SK-N-SH treated with all-trans-retinoic acid at 6 μM for 48 hours (cell line): ENCODE data around the gene RAPGEF4.
A peak's percentile ranks its signal among the peaks of the same experiment; 100 is the strongest.

Experiments
- ATAC-seq: fragments of 200-7000 bp; cut with Tn5 transposase; 3 replicates; pipeline ENCODE4 v1.9.1; 2020; ENCODE audit warnings: mild to moderate bottlenecking, moderate library complexity
- ARNTL ChIP-seq: fragments of 450-650 bp; formaldehyde crosslinking; IDR thresholded peaks from 2 replicates; pipeline ENCODE4 v1.5.0; 2020; ENCODE audit warnings: low read depth, mild to moderate bottlenecking, moderate library complexity, borderline replicate concordance
- BACH2 ChIP-seq: fragments of 250-450 bp; sonication (Bioruptor Pico); IDR thresholded peaks from 2 replicates; pipeline ENCODE4 v1.9.0; 2021; ENCODE audit warnings: mild to moderate bottlenecking, borderline replicate concordance
- ESRRG ChIP-seq: fragments of 250-450 bp; sonication (Bioruptor Pico); IDR thresholded peaks from 2 replicates; pipeline ENCODE4 v1.6.1; 2021; ENCODE audit warnings: mild to moderate bottlenecking
- GLIS3 ChIP-seq: fragments of 250-450 bp; sonication (Bioruptor Pico); IDR thresholded peaks from 2 replicates; pipeline ENCODE4 v1.5.0; 2020; ENCODE audit warnings: mild to moderate bottlenecking, moderate library complexity
- ISL1 ChIP-seq: fragments of 250-450 bp; sonication (Bioruptor Pico); IDR thresholded peaks from 2 replicates; pipeline ENCODE4 v2.1.2; 2022; ENCODE audit warnings: mild to moderate bottlenecking, moderate library complexity
- OSR1 ChIP-seq: fragments of 250-450 bp; sonication (Bioruptor Pico); IDR thresholded peaks from 2 replicates; pipeline ENCODE4 v1.8.0; 2022; ENCODE audit warnings: moderate library complexity, mild to moderate bottlenecking, inconsistent platforms
- PPARA ChIP-seq: fragments of 250-450 bp; sonication (Bioruptor Pico); IDR thresholded peaks from 2 replicates; pipeline ENCODE4 v1.5.0; 2020; ENCODE audit warnings: mild to moderate bottlenecking, borderline replicate concordance
- RARB ChIP-seq: fragments of 250-450 bp; sonication (Bioruptor Pico); IDR thresholded peaks from 2 replicates; pipeline ENCODE4 v1.8.0; 2021; ENCODE audit warnings: mild to moderate bottlenecking, moderate library complexity
- SNAI2 ChIP-seq: fragments of 250-450 bp; sonication (Bioruptor Pico); IDR thresholded peaks from 2 replicates; pipeline ENCODE4 v1.5.0; 2020; ENCODE audit warnings: mild to moderate bottlenecking, moderate library complexity
- ZC3H10 ChIP-seq: fragments of 250-450 bp; sonication (Bioruptor Pico); IDR thresholded peaks from 2 replicates; pipeline ENCODE4 v1.5.1; 2021; ENCODE audit warnings: mild to moderate bottlenecking, moderate library complexity
- ZFP30 ChIP-seq: fragments of 450-650 bp; formaldehyde crosslinking; IDR thresholded peaks from 2 replicates; pipeline ENCODE4 v1.5.0; 2022; ENCODE audit warnings: mild to moderate bottlenecking, moderate library complexity
- ZNF565 ChIP-seq: fragments of 450-650 bp; formaldehyde crosslinking; conservative IDR thresholded peaks from 2 replicates; pipeline ENCODE4 v1.5.0; 2020; ENCODE audit warnings: low read depth, mild to moderate bottlenecking, moderate library complexity
- ZNF70 ChIP-seq: fragments of 450-650 bp; formaldehyde crosslinking; IDR thresholded peaks from 2 replicates; pipeline ENCODE4 v1.5.0; 2020; ENCODE audit warnings: mild to moderate bottlenecking, moderate library complexity
- ZNF8 ChIP-seq: fragments of 450-650 bp; formaldehyde crosslinking; IDR thresholded peaks from 2 replicates; pipeline ENCODE4 v1.5.0; 2020; ENCODE audit warnings: mild to moderate bottlenecking, moderate library complexity
- TF ChIP-seq, protein P1 (sequence below): fragments of 250-450 bp; sonication (Bioruptor Pico); IDR thresholded peaks from 2 replicates; pipeline ENCODE4 v1.8.0; 2020; ENCODE audit warnings: mild to moderate bottlenecking, moderate library complexity, borderline replicate concordance
- TF ChIP-seq, protein P2 (sequence below): fragments of 250-450 bp; sonication (Bioruptor Pico); IDR thresholded peaks from 2 replicates; pipeline ENCODE4 v1.8.0; 2021; ENCODE audit warnings: low read depth, mild to moderate bottlenecking, moderate library complexity, borderline replicate concordance
- TF ChIP-seq, protein P3 (sequence below): fragments of 250-450 bp; sonication (Bioruptor Pico); IDR thresholded peaks from 2 replicates; pipeline ENCODE4 v1.5.0; 2020; ENCODE audit warnings: mild to moderate bottlenecking, moderate library complexity
- TF ChIP-seq, protein P4 (sequence below): fragments of 250-450 bp; sonication (Bioruptor Pico); IDR thresholded peaks from 2 replicates; pipeline ENCODE4 v1.5.1; 2021; ENCODE audit warnings: mild to moderate bottlenecking, moderate library complexity

RAPGEF4 gene

DNA sequence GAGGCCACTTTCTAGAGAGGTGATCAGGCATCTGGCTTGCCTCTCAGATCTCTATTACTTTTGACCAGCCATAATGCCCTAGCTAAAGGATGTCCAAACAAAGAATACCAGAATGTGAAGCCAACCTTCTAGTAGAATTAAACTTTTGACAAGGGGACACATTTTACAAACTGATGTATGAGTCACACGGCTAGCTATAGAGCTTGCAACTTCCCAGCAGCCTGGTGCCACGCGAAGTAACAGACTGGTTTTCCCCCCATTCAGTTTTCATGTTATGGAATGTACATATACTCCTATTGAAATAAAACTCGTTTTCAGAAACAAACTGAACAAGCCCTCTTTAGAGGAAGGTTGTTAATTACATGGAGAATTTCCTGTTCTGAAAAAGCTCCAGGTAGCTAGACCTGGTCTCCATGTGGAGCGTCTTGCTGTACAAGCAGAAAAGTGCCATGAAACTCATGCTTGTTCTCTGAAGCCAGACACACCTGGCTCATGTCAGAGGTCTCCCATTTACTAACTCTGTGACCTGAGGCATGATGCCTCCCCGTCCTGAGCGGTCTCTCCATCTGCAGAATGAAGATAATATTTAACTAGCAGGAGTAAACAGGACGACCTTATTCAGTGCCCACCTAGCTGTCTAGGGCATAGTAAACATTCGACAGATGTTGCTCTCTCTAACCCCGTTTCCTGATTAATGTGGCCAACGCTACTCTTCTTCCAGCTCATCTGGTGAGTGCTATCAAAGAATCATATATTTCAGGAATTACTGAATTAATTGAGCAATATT lies 258.5 kb downstream of the RAPGEF4 start:
- TF ChIP-seq ISL1 (CRISPR knock-in tag), result no peak
- ATAC-seq, result no peak

DNA sequence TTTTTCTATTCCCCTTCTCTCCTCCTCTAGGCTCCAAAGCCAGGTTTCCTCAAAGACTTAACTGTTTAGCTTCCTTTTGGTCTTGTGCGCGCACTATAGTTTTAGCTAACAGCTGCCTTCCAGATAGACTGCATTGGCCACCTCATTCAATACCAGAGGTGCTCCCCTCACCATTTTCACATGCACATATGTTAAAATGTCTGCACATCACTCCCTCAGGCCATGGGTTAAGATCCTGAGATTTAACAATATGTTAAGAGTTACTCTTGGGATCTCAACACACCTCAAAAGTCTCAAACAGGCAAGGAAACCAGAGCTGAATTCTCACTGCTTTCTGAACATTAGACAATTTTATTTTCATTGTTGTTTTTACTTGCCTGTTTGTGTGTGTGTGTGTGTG lies 259.2 kb downstream of the RAPGEF4 start:
- no peak for TF ChIP-seq ZC3H10
- no peak for TF ChIP-seq ESRRG (CRISPR knock-in tag)
- TF ChIP-seq, protein P1, sequence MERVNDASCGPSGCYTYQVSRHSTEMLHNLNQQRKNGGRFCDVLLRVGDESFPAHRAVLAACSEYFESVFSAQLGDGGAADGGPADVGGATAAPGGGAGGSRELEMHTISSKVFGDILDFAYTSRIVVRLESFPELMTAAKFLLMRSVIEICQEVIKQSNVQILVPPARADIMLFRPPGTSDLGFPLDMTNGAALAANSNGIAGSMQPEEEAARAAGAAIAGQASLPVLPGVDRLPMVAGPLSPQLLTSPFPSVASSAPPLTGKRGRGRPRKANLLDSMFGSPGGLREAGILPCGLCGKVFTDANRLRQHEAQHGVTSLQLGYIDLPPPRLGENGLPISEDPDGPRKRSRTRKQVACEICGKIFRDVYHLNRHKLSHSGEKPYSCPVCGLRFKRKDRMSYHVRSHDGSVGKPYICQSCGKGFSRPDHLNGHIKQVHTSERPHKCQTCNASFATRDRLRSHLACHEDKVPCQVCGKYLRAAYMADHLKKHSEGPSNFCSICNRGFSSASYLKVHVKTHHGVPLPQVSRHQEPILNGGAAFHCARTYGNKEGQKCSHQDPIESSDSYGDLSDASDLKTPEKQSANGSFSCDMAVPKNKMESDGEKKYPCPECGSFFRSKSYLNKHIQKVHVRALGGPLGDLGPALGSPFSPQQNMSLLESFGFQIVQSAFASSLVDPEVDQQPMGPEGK (CRISPR knock-in tag), result no peak
- TF ChIP-seq, protein P2, sequence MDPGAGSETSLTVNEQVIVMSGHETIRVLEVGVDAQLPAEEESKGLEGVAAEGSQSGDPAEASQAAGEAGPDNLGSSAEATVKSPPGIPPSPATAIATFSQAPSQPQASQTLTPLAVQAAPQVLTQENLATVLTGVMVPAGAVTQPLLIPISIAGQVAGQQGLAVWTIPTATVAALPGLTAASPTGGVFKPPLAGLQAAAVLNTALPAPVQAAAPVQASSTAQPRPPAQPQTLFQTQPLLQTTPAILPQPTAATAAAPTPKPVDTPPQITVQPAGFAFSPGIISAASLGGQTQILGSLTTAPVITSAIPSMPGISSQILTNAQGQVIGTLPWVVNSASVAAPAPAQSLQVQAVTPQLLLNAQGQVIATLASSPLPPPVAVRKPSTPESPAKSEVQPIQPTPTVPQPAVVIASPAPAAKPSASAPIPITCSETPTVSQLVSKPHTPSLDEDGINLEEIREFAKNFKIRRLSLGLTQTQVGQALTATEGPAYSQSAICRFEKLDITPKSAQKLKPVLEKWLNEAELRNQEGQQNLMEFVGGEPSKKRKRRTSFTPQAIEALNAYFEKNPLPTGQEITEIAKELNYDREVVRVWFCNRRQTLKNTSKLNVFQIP, result no peak
- TF ChIP-seq RARB (CRISPR knock-in tag), result no peak
- TF ChIP-seq GLIS3 (CRISPR knock-in tag), result no peak
- TF ChIP-seq BACH2 (CRISPR knock-in tag), result no peak
- no peak for TF ChIP-seq PPARA
- TF ChIP-seq ARNTL, result no peak
- no peak for TF ChIP-seq ZFP30 (CRISPR knock-in tag)
- TF ChIP-seq ZNF565 (CRISPR knock-in tag), result no peak
- TF ChIP-seq, protein P3, sequence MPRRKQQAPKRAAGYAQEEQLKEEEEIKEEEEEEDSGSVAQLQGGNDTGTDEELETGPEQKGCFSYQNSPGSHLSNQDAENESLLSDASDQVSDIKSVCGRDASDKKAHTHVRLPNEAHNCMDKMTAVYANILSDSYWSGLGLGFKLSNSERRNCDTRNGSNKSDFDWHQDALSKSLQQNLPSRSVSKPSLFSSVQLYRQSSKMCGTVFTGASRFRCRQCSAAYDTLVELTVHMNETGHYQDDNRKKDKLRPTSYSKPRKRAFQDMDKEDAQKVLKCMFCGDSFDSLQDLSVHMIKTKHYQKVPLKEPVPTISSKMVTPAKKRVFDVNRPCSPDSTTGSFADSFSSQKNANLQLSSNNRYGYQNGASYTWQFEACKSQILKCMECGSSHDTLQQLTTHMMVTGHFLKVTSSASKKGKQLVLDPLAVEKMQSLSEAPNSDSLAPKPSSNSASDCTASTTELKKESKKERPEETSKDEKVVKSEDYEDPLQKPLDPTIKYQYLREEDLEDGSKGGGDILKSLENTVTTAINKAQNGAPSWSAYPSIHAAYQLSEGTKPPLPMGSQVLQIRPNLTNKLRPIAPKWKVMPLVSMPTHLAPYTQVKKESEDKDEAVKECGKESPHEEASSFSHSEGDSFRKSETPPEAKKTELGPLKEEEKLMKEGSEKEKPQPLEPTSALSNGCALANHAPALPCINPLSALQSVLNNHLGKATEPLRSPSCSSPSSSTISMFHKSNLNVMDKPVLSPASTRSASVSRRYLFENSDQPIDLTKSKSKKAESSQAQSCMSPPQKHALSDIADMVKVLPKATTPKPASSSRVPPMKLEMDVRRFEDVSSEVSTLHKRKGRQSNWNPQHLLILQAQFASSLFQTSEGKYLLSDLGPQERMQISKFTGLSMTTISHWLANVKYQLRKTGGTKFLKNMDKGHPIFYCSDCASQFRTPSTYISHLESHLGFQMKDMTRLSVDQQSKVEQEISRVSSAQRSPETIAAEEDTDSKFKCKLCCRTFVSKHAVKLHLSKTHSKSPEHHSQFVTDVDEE (CRISPR knock-in tag), result no peak
- TF ChIP-seq, protein P4, sequence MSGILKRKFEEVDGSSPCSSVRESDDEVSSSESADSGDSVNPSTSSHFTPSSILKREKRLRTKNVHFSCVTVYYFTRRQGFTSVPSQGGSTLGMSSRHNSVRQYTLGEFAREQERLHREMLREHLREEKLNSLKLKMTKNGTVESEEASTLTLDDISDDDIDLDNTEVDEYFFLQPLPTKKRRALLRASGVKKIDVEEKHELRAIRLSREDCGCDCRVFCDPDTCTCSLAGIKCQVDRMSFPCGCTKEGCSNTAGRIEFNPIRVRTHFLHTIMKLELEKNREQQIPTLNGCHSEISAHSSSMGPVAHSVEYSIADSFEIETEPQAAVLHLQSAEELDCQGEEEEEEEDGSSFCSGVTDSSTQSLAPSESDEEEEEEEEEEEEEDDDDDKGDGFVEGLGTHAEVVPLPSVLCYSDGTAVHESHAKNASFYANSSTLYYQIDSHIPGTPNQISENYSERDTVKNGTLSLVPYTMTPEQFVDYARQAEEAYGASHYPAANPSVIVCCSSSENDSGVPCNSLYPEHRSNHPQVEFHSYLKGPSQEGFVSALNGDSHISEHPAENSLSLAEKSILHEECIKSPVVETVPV (CRISPR knock-in tag), result no peak
- no peak for TF ChIP-seq ISL1 (CRISPR knock-in tag)
- no peak for TF ChIP-seq SNAI2 (CRISPR knock-in tag)
- TF ChIP-seq ZNF8, result no peak
- ATAC-seq, result no peak

DNA sequence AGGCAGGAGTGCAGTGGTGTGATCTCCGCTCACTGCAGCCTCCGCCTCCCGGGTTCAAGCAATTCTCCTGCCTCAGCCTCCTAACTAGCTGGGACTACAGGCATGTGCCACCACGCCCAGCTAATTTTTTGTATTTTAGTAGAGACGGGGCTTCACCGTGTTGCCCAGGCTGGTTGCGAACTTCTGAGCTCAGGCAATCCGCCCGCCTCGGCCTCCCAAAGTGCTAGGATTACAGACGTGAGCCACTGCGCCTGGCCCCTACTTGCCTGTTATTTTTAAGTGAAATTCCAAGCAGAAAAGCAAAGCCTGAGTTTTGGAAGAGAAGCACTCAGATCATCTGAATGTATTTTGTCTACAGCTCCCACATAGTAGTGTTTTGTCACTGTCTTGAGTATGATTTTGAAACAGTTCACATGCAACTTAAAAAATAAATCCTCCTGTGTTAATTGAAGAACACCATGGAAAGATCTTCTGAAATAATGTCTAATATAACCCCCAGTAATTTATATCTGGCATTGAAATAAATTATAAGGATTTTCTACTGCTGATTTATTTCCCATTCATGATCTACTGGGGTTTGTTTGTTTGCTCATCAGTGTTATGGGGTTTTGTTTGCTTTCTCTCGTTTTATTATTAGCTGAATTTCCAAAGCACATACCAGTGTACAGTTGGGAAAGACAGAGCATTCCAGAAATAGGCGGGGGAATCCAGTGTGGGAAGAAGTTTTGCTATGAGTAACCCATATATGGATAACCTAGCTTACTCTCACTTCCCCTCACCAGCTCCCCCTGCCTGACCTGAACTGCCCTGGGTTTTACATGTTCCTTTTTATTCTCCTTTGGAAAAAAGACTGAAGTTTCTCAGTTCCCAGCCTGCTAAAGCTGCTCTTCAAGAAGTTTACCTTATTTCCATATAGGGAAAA lies 259.9 kb downstream of the RAPGEF4 start:
- ATAC-seq, result peak; percentile 96

More for the DNA sequence above, 259.9 kb downstream of the RAPGEF4 start:
- TF ChIP-seq RARB (CRISPR knock-in tag) (no peak), ZNF70 (CRISPR knock-in tag) (no peak), ZFP30 (CRISPR knock-in tag) (no peak), ESRRG (CRISPR knock-in tag) (no peak), ZNF8 (no peak), OSR1 (CRISPR knock-in tag) (no peak), BACH2 (CRISPR knock-in tag) (no peak), SNAI2 (CRISPR knock-in tag) (no peak)
- TF ChIP-seq, protein P1 (CRISPR knock-in tag), result no peak
- TF ChIP-seq, all 23 proteins: peak for 0
